ENCODE results near the gene GRHL1. TPM values are rescaled to one million over a fixed set of nuclear protein-coding genes. Genes with fewer than 3 reads are reported as not detected.

The GRHL1 gene
- total RNA-seq, 4 donors from 2014 or later, result 112 to 233 (median 121) TPM

- no peak for TF ChIP-seq CTCF (IDR thresholded peaks at IDR 0.05)
- no peak for TF ChIP-seq EP300 (IDR thresholded peaks at IDR 0.05)
- TF ChIP-seq POLR2A (IDR thresholded peaks at IDR 0.05), result no peak
- TF ChIP-seq POLR2AphosphoS5 (IDR thresholded peaks at IDR 0.05), result no peak
- no peaks in the 10 kb centered on the region for H3K36me3 ChIP-seq
- no peaks in the 10 kb centered on the region for H3K9me3 ChIP-seq
- H3K4me3 ChIP-seq, result no peak overlapping the region
- H3K4me1 ChIP-seq, result peaks cover 61% of the 10 kb centered on the region
- no peak overlapping the region for H3K27ac ChIP-seq
- no peak for DNase-seq (ENCODE audit: low spot score in 2 of 2)
- WGBS, result 90% methylated on average over 7 of the region's 7 CpGs
- H3K27me3 ChIP-seq, result no peaks in the 10 kb centered on the region
Observed at GRCh38 chr2:10032746-10033105, 81.2 kb downstream of the GRHL1 start.

- TF ChIP-seq CTCF (IDR thresholded peaks at IDR 0.05) (no peak), EP300 (IDR thresholded peaks at IDR 0.05) (no peak), POLR2A (IDR thresholded peaks at IDR 0.05) (no peak), POLR2AphosphoS5 (IDR thresholded peaks at IDR 0.05) (no peak)
- Histone ChIP-seq H3K36me3 (no peaks in the 10 kb centered on the region), H3K9me3 (no peaks in the 10 kb centered on the region), H3K27ac (no peak overlapping the region), H3K4me3 (no peak overlapping the region), H3K27me3 (no peaks in the 10 kb centered on the region), H3K4me1 (peaks cover 58% of the 10 kb centered on the region)
- 93% methylated on average over 10 of the region's 14 CpGs for WGBS
- no peak for DNase-seq (ENCODE audit: low spot score in 2 of 2)
Observed at GRCh38 chr2:10033251-10034006, 81.9 kb downstream of the GRHL1 start.

- TF ChIP-seq EP300 (IDR thresholded peaks at IDR 0.05), result no peak
- TF ChIP-seq POLR2AphosphoS5 (IDR thresholded peaks at IDR 0.05), result no peak
- TF ChIP-seq CTCF (IDR thresholded peaks at IDR 0.05), result no peak
- TF ChIP-seq POLR2A (IDR thresholded peaks at IDR 0.05), result no peak
- Histone ChIP-seq H3K27ac (no peak overlapping the region), H3K27me3 (no peaks in the 10 kb centered on the region), H3K9me3 (no peaks in the 10 kb centered on the region), H3K4me1 (peaks cover 49% of the 10 kb centered on the region), H3K36me3 (no peaks in the 10 kb centered on the region), H3K4me3 (no peak overlapping the region)
- DNase-seq (ENCODE audit: low spot score in 2 of 2), result no peak
- WGBS, result 86% methylated on average over 12 of the region's 12 CpGs
Observed at GRCh38 chr2:10034333-10035052, 83.0 kb downstream of the GRHL1 start.

- peaks cover 49% of the 10 kb centered on the region for H3K4me1 ChIP-seq
- TF ChIP-seq POLR2A (IDR thresholded peaks at IDR 0.05) (no peak), POLR2AphosphoS5 (IDR thresholded peaks at IDR 0.05) (no peak), CTCF (IDR thresholded peaks at IDR 0.05) (no peak), EP300 (IDR thresholded peaks at IDR 0.05) (no peak)
- no peaks in the 10 kb centered on the region for H3K9me3 ChIP-seq
- H3K27me3 ChIP-seq, result no peaks in the 10 kb centered on the region
- no peak for DNase-seq (ENCODE audit: low spot score in 2 of 2)
- H3K4me3 ChIP-seq, result no peak overlapping the region
- WGBS, result 63% methylated on average over 3 of the region's 3 CpGs
- no peaks in the 10 kb centered on the region for H3K36me3 ChIP-seq
- no peak overlapping the region for H3K27ac ChIP-seq
Observed at GRCh38 chr2:10035053-10035422, 83.5 kb downstream of the GRHL1 start.

GRCh38 chr2:10035633-10036032, 84.1 kb downstream of the GRHL1 start:
- Histone ChIP-seq H3K4me3 (no peak overlapping the region), H3K27ac (peak overlapping the region; percentile 70), H3K36me3 (no peaks in the 10 kb centered on the region), H3K27me3 (no peaks in the 10 kb centered on the region), H3K4me1 (peaks cover 49% of the 10 kb centered on the region), H3K9me3 (no peaks in the 10 kb centered on the region)
- DNase-seq (ENCODE audit: low spot score in 2 of 2), result no peak
- no peak for TF ChIP-seq EP300 (IDR thresholded peaks at IDR 0.05)
- WGBS, result 60% methylated on average over 5 of the region's 5 CpGs

Measured in suprapubic skin (tissue), 4 donors.